SW480 (cell line): ENCODE data around the gene TOMM34.

Experiments
- DNase-seq: peaks from one replicate; pipeline ENCODE4 v3.0.0-alpha.2; 2016; ENCODE audit warnings: low spot score

TOMM34 gene, protein sequence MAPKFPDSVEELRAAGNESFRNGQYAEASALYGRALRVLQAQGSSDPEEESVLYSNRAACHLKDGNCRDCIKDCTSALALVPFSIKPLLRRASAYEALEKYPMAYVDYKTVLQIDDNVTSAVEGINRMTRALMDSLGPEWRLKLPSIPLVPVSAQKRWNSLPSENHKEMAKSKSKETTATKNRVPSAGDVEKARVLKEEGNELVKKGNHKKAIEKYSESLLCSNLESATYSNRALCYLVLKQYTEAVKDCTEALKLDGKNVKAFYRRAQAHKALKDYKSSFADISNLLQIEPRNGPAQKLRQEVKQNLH

DNA sequence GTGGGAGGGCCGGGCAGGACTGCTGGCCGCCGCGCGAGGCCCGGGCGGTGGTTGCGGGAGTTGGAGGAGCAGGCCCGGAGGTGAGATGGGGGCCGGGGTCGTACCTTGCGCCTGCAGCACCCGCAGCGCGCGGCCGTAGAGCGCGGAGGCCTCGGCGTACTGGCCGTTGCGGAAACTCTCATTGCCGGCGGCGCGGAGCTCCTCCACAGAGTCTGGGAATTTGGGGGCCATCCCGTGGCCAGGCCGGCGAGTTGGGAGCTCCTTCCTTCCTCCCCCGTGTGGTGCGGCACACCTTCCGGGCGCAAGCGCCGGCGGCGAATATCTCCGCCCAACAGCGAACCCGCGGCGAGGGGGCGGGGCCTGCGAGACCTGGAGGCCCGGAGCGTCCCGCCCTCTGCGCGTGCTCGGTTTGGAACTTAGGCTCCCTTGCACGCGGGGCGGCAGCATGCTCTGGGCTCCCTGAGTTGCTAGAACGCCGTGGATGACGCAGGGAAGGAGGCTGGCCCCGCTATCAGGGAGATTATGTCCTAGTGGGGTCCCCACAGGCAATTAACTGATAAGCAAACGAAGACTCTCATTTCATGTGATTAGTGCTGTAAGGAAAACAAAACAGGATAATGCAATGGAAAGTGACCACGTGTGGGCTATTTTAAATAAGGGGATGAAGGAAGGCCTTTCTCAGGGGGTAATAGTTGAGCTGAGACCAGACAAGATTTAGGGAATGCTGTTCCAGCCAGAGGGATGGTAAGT is at the start of gene TOMM34:
Gene TOMM34, minus strand, starts transcription at position 295 of the 750 bp plus-strand sequence. Its CDS starts 64 bp downstream, at position 231.
- peak; percentile 98 for DNase-seq

DNA sequence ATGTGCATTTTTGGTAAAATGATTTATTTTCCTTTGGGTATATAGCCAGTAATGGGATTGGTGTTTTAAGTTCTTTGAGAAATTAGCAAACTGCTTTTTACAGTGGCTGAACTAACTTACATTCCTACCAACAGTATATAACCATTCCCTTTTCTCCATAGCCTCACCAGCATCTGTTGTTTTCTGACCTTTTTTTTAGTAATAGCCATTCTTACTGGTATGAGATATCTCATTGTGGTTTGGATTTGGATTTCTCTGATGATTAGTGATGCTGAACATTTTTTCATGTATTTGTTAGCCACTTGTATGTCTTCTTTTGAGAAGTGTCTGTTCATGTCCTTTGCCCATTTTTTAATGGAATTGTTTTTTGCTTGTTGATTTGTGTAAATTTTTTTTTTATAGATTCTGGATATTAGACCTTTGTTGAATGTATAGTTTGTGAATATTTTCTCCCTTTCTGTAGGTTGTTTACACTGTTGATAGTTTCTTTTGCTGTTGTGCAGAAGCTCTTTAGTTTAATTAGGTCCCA is 48.4 kb upstream of the TOMM34 start:
- no peak for DNase-seq

DNA sequence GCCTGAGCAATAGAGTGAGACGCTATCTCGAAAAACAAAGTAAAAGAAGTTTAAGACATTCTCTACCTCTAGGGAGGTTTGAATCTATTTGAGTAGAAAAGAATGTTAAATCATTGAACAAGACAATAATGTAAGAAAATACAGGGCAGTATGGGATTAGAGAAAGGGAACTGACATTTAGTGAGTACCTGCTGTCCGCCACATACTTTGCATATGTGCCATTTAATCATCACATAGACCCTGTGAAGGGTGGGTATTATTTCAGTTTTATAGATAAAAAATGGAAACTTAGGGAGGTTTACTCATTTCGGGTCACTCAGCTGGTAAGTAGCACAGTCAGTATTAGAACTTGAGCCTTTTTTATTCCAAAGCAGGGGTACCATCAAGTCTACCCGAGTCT is 37.5 kb upstream of the TOMM34 start:
- DNase-seq = no peak

DNA sequence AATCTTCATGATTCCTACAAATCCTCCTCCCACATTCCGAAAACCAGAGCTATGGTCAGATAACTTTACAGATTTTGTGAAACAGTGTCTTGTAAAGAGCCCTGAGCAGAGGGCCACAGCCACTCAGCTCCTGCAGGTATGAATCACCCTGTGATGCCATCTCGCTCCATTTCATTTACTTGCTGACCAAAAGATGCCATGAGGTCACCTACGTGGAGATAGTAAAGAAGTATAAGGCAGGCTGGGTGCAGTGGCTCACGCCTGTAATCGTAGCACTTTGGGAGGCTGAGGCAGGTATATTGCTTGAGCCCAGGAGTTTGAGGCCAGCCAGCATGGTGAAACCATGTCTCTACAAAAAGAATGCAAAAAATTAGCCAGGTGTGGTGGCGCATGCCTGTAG is 37.0 kb upstream of the TOMM34 start:
- DNase-seq = no peak

DNA sequence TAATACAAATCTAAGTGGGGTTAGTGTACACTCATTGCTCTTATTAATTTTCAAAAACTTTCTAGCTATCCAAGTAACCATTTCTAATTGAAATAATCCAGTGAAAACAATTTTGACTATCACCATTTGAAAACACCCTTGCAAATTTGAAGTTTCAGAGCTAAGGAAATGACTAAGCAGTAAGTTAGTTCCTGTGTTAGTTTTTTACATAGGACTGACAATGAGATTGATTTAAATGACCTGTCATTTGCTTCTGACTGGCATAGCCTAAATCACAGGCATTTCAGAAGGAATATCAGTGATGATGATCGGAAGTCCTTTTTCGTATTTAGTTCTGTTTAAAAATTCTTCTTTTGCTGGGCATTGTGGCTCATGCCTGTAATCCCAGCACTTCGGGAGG is 33.1 kb upstream of the TOMM34 start:
- DNase-seq = no peak

DNA sequence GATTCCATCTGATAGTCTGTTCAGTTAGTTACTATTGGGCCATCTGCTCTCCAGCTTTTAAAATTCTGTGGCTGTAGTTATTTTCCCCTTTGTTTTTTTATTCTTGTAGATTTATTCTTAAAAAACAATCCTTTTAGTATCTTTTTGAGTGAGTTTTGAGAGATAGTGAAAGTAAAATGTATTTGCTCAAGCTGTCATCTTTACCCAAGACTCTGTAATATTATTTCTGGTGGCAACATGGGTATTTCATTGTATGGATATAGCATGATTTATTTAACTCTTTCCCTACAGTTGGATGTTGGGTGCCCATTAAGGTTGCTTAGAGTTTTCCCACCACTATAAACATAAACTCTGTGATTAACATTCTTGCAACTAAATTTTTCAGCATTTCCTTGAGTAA is 30.8 kb upstream of the TOMM34 start:
- DNase-seq = no peak

DNA sequence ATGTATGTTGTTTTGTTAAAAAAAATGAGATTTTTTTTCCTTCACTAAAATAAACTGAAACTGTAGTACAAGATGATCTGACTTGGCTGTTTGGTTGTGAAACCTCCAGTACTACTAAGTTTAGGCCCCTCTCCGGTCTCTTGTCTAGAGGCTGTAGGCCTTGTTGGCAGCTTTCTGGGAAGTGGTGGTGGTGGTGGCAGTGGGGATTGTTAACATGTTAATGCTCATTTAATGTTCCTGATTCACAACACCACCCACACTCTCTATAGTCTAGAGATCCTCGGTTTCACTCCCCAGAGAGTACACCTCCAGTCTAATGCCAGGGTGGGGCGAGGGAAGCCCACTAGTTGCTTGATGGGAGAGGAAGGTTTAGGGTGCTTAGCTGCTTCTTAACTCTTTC is 30.2 kb upstream of the TOMM34 start:
- DNase-seq = no peak

DNA sequence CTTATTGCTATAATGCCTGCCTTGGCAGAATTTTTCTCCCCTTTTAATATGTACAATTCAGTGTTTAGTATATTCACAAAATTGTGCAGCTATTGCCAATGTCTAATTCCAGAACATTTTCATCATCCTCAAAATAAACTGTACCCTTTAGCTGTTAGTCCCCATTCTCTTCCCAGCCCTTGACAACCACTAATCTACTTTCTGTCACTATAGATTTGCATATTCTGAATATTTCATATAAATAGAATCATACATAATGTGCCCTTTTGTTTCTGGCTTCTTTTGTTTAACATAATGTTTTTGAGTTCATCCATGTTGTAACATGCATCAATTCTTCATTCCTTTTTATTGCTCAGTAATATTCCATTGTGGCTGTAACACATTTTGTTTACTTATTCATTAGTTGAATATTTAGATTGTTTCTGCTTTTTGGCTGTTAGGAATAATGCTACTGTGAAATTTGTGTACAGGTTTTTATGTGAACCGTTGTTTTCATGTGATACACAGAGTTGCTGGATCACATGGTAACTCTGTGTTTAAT is 28.5 kb upstream of the TOMM34 start:
- DNase-seq = no peak

DNA sequence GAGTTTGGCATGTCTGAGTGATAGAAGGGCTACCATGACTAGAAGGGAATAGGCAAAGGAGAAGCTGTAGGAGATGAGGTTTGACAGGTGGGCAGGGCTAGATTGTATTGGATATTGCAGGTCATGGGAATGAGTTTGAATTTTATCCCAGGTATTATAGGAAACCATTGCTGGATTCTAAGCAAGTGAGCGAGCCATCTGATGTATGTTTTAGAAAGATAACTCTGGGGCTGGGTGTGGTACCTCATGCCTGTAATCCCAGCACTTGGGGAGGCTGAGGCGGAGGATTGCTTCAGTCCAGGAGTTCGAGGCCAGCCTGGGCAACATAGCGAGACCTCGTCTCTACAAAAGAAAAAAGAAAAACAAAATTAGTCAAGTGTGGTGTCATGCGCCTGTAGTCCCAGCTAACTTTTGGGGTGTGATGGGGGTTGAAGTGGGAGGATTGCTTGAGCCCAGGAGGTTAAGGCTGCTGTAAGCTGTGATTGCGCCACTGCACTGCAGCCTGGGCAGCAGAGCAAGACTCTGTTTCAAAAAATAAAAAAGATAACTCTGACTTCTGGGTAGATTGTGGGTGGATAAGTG is 23.0 kb upstream of the TOMM34 start:
- no peak for DNase-seq

DNA sequence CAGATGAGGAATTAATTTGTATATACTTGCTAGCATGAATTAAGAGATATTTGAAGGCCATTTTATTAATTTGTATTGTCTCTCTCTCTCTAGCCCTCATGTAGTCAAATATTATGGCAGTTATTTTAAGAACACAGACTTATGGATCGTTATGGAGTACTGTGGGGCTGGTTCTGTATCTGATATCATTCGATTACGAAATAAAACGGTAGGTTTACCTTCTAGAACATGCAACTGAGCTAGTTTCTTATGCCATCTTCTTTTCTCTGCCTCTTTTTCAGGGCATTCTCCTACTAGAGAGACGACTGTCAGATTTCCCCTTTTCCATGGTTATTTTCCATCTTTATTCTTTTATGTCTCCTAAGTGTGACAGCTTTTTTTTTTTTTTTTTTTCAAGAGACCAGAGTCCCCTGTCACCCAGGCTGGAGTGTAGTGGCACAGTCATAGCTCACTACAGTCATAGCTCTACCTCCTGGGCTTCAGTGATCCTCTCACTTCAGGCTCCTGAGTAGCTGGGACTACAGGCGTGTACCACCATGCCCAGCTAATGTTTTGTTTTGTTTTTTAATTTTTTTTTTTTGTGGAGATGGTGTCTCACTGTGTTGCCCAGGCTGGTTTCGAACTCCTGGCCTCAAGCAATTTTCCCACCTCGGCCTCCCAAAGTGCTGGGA is 21.7 kb upstream of the TOMM34 start:
- DNase-seq = no peak

DNA sequence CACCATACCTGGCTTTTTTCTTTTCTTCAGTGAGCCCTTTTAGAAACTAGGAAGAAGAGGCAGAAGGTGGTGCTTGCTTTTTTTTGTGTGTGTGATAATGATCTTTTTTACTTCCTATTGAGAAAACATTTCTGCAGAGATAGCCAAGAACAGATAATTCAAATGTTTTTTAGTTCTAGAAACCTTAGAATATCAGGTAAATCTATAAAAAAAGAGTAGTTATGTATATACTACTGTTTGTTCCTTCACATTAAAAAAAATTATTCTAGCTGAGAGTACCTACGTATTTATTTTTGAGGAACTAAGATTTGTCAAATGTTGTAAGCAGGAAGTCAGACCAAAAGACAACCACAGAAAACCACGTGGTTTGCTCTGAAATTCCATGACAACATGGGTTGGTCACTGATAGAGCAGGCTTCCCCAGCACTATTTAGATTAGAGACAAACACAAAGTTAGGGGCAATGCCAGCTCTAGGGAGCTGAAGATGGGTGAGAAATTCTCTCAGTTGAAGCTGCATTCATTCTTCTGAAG is 19.0 kb upstream of the TOMM34 start:
- peak; percentile 43 for DNase-seq

DNA sequence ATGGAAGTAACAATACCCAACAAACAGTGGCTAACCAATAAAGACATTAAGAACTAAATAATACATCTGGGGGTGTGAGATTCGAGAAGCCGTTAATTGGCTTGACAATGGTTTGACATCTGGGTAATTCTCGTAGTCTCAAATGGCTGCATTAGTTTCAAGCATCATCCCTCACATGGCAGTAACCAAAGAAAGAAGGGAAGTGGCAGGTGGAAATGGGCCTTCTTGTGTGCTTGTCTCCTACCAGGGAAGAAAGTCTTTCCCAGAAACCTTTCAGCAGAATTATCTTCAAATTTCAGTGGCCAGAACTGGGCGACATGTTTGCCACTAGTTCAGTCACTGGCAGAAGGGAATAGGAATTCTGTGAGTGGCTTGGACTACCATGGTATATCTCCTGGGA is 16.5 kb upstream of the TOMM34 start:
- DNase-seq = no peak

DNA sequence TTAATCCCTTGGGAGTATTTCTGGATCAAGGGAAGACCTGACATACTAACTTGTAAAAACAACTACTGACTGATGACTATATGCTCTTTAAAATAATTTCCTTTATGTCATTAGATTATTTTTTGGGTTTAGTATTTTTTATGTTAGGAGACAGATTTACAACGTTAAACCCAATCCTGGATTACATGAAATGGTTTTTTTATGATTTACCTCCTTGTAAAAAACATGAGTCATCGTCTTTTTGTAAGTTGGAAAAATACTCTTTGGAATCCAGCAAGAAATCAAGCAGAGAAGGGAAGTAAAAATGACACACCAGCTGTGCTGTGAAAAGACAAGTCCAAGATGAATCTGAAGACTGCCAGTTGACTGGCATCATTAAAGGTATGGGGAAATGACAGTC is 12.9 kb upstream of the TOMM34 start:
- DNase-seq = no peak

DNA sequence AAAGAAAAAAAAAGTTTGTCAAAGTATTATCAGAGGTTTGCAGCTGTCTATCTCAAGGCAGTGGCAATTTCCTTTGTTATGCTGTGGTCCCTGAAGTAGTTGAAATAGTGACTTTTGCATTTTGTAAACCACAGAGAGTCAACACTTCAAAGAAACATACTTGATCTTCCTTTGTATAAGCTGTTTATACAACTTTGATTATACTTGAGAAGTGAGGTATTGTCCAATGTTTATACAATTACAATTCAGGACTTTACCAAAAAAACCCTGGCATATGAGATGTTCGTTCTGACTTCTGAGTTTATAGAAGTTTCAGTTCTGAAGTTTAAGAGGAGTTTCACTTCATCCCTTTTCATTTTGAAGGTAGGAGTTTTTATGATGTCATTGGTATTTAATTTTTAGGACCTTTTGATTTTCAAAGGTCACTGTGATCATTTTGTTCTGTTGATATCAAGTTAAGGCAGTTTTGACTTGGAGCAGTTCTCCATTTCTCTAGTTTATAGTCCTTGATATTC is 10.1 kb upstream of the TOMM34 start:
- DNase-seq = no peak

DNA sequence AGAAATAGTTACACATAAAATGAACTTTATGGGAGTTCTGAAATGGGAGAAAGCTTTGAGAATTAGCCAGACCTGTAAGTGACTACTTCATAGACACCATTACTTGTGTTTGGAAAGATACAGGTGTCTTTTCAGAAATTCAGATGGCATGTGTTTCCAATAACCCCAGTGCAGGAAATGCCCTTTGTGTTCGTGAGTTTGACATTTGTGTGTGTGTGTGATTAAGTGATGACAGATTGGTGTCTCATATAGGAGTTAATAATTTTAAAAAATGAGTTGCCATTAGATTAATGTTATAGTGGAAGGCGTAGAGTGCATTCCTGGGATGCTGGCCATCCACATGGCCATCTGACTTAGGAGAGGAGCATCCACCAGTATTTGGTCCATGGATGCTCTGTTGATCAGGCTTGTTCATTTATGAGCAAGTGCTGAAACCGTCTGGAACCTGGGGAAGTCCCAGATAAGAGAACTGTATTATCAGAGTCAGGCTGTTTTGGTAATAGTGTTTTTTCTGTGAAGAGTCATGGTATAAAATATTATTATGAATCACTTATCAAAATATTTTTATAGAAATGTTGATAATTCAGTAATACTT is 9.2 kb upstream of the TOMM34 start:
- no peak for DNase-seq

DNA sequence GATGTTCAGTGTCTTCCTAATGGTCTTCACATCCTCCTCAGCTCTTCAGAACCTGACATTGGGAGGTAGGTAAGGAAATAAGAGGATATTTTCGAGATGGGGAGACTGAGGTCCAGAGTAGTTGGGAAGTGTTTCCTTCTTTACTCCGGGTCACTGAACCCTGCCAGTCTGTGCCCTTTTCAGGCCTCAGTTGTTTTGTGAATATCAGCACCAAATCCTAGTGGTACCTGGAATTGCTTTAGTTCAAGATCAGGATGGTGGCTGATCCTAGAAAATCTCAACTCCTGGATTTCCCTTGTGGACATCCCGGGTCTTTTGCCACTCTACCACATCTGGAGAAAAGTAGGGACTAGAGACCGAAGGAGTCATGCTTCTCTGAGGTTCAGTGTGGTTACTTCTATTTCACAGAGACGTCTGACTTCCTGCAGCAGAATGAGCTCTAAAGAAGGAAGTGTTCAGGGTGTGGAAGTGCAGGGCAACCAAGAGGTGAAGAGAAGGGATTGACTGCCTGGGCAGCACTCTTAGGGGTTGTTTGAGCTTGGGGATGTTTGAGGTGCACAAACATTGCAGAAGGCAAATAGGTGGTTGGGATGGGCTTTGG is 7.1 kb upstream of the TOMM34 start:
- DNase-seq = peak; percentile 21

DNA sequence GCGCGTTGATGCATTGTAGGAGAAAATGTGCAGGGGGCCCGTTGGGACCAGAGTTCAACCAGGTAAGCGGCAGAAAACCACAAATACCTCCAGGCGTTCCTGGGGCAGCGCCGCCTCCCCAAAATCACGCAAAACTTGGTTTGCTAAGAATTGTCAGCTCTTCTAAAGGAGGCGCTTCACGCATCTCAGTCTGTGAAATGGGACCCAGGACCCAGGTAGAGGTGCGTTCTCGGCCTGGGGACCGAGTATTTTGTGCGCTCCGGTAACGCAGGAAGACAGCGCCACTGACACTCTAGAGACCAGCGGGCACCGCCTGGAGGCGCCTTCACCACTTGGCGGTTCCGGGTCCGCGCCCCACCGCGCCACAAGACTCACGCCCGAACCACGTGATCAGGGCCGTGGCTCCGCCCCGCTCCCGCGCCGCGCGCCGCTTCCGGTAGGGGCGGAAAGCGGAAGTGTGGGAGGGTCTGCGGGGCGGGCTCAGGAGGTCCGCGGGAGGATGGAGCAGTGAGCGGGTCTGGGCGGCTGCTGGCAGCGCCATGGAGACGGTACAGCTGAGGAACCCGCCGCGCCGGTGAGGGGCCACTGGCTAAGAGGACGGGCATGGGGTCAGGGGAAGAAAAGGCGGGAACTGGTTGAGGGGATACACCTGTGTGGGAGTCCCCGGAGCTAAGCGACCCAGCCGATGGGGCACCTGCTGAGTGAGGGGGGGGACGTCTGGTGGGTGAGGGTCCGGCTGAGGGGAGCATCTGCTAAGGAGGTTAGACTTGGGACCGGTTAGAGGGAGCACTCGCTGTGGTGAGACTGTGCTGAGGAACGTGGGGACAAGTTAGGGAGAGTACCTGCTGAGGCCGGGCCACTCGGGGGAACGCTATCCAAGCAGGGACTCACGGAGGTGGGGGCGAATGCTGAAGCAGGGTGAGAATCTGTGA is 6.1 kb upstream of the TOMM34 start, which contains the start of gene STK4:
Gene STK4, plus strand, starts transcription at position 483 of the 932 bp plus-strand sequence. Its CDS starts 57 bp downstream, at position 540.
- DNase-seq = peak; percentile 95

DNA sequence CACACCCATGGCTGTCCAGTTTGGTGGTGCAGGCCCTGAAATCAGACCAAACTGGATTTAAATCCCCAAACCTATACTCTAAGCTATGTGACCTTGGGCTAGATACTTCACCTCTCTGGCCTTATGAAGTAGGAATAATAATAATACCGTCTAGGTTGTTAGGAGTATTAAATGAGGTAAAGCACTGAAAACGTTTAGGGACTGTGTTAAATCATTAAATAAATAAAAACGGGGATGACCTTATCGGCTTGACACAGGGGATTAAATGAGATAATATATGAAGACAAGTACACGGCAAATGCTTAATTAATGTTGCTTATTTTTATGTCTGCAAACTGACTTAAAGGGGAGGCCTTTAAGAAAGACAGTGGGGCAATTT is 5.4 kb upstream of the TOMM34 start:
- DNase-seq = no peak

DNA sequence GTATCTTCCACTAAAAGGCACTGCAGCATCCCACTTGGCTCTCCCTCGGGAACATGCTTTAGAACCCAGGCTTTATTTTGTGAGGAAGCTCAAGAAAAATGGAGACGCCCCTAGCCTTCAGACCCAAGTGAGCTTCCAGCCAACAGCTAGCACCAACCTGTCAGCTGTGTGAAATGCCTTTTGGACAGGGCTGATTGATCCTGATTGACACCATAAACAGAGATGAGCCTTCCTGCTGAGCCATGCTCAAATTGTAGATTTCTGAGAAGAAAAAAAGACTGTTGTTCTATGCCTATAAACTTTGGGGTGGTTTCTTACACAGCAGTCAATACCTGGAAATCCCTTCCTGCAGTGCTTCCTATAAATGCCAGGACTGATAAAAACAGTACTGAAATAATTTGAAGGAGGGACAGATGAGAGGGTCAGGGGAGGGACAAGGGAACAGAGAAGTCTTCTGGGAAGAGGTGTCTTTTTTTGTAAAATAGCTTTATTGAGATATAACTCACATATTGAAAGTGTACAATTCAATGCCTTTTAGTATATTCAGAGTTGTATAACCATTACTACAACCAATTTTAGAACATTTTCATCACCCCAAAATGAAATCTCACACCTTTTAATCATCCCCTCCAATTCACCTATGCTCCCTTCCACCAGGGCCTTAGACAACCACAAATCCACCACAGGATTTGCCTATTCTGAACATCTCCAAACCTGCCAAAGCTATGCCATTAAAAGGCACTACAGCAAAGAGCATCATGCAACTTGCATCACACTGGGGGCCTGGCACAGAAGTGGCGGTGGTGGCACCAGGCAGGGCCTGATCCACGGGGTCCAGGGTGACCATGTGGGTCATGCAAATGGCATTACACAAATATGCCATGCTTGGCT is 3.4 kb upstream of the TOMM34 start:
- no peak for DNase-seq
